Stimulated activated naive CD8-positive, alpha-beta T cell treated with anti-CD3 and anti-CD28 coated beads, Interleukin-15, Interleukin-2, amounts not matched to agents 100 ng/mL and 50 ng/mL, for 24 hours (primary cell): ENCODE measurements around the gene TMEM120B.

Experiments
- H3K27ac Mint-ChIP-seq: one replicate; pipeline ENCODE4 v1.8.0; 2021; ENCODE audit warnings: mild to moderate bottlenecking, mixed read lengths
- H3K27me3 Mint-ChIP-seq: one replicate; pipeline ENCODE4 v1.8.0; 2021; ENCODE audit warnings: mixed read lengths
- H3K36me3 Mint-ChIP-seq: one replicate; pipeline ENCODE4 v1.8.0; 2021; ENCODE audit warnings: low read depth, mixed read lengths
- H3K4me1 Mint-ChIP-seq: one replicate; pipeline ENCODE4 v1.8.0; 2021; ENCODE audit warnings: low read depth, mixed read lengths
- H3K4me3 Mint-ChIP-seq: one replicate; pipeline ENCODE4 v1.8.0; 2021; ENCODE audit warnings: mild to moderate bottlenecking, mixed read lengths
- H3K9me3 Mint-ChIP-seq: one replicate; pipeline ENCODE4 v1.8.0; 2021; ENCODE audit warnings: mixed read lengths

Gene TMEM120B

DNA sequence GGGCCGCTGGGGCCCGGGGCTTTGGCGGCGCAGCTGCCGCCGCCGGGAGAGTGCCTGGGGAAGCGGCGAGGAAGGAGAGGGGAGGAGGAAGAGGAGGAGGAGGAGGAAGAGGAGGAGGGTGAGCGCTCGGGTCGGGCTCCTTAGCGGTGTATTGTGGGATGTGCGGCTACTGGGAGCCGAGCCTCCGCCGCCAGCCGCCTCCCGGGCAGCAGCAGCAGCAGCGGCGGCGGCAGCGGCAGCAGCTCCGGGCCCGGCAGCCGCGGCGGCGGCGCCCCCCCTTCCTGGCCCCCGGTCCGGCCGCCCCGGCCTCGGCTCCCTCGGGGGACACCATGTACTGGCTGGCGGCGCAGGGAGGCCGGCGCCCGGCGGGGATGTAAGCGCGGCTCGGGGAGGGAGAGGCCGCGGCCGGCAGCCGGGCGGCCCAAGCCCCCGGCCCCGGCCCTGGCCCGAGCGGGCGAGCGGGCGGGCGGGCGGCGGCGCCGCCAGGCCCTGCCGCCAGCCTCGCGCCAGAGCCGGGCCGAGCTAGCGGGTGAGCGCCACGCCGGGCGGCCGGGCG lies 91.4 kb downstream of the TMEM120B start, which contains the start of gene SETD1B:
TSS of gene SETD1B (plus strand) at position 149 of the 556 bp plus-strand sequence. CDS start 729 bp downstream, outside the sequence.
- Mint-ChIP-seq H3K27ac (peak within 1 kb of the TSS; percentile 98), H3K27me3 (no peaks in the 10 kb centered on the region), H3K4me3 (peak within 1 kb of the TSS; percentile 90), H3K4me1 (peaks cover 36% of the 10 kb centered on the region), H3K36me3 (peaks cover 23% of the 10 kb centered on the region), H3K9me3 (no peaks in the 10 kb centered on the region)

GRCh38 chr12:121804417-121805111 lies 92.0 kb downstream of the TMEM120B start:
- Mint-ChIP-seq H3K36me3 (peaks cover 26% of the 10 kb centered on the region), H3K4me3 (peak overlapping the region; percentile 90), H3K27ac (peak overlapping the region; percentile 93), H3K9me3 (no peaks in the 10 kb centered on the region), H3K4me1 (peaks cover 31% of the 10 kb centered on the region), H3K27me3 (no peaks in the 10 kb centered on the region)

- Mint-ChIP-seq H3K36me3 (peaks cover 28% of the 10 kb centered on the region), H3K27ac (peak overlapping the region; percentile 90), H3K9me3 (no peaks in the 10 kb centered on the region), H3K4me3 (peak overlapping the region; percentile 90), H3K27me3 (no peaks in the 10 kb centered on the region), H3K4me1 (peaks cover 31% of the 10 kb centered on the region)
These were observed 92.8 kb downstream of the TMEM120B start for GRCh38 chr12:121805171-121806008.

DNA sequence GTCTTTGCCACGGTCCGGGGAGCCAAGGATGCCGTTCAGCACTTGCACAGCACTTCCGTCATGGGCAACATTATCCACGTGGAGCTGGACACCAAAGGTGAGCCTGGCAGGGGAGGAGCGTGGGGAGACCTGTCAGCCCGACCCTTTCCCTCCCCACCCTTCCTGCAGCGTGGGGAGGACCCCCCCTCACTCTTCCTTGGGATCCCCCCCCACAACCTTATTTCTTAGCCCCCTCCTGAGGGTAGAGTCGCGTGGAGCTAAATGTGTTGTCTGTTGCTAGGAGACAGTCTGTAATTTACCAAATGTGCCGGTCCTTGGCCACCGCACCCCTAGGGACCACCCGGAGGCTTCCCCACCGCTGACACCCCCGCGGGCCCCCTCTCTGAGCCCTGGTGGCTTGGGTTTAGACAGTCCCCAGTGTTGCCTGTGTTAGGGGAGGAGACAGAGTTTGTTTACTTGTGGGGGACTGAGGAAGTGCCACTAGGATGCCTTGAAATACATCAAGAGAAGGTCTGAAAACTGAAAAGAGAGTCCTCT lies 93.5 kb downstream of the TMEM120B start:
- H3K27ac Mint-ChIP-seq: peak overlapping the region; percentile 90
- H3K27me3 Mint-ChIP-seq: no peaks in the 10 kb centered on the region
- no peaks in the 10 kb centered on the region for H3K9me3 Mint-ChIP-seq
- peak overlapping the region; percentile 90 for H3K4me3 Mint-ChIP-seq
- peaks cover 36% of the 10 kb centered on the region for H3K4me1 Mint-ChIP-seq
- H3K36me3 Mint-ChIP-seq: peaks cover 34% of the 10 kb centered on the region

DNA sequence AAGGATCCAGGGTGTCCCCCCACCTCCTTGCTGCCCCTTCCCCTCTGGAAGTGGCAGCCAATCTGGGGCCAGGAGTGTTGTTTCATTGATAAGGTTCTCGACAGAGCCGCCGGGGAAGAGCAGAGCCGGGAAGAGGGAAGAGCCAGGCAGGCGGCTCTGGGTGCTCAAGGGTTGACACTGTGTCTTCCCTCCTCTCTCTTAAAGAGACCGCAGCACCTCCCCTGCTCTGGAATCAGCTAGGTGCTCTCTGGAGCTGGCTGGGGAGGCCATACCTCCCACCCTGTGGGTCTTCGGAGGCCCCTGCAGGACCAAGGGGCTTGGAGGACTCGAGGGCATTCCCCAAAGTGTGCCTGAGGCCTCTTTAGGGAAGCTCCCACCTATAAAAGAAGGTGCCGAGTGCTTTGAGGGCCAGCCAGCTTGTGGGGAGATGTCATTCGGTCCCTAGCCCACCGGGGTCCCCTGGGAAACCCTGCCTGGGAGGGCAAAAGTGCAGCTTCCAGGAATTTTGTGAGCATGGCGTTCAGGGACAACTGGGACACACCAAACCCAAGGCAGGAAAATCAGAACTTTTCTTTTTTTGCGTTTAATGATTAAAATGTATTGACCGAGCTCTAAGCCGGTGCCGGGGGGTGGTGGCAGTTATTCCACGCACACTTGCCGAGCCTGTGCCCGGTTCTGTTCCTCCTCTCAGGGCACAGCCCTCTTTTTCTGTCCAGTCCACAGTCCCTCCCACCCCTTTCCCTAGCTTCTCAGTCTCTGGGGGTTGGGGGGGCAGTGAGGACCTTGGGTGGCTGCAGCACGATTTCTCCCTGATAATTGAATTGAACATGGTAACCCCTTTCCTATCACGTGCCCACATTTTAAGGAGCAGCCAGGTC lies 94.2 kb downstream of the TMEM120B start:
- Mint-ChIP-seq H3K4me3 (peak overlapping the region; percentile 90), H3K36me3 (peaks cover 28% of the 10 kb centered on the region), H3K27me3 (no peaks in the 10 kb centered on the region), H3K9me3 (no peaks in the 10 kb centered on the region), H3K27ac (peak overlapping the region; percentile 90), H3K4me1 (peaks cover 37% of the 10 kb centered on the region)

DNA sequence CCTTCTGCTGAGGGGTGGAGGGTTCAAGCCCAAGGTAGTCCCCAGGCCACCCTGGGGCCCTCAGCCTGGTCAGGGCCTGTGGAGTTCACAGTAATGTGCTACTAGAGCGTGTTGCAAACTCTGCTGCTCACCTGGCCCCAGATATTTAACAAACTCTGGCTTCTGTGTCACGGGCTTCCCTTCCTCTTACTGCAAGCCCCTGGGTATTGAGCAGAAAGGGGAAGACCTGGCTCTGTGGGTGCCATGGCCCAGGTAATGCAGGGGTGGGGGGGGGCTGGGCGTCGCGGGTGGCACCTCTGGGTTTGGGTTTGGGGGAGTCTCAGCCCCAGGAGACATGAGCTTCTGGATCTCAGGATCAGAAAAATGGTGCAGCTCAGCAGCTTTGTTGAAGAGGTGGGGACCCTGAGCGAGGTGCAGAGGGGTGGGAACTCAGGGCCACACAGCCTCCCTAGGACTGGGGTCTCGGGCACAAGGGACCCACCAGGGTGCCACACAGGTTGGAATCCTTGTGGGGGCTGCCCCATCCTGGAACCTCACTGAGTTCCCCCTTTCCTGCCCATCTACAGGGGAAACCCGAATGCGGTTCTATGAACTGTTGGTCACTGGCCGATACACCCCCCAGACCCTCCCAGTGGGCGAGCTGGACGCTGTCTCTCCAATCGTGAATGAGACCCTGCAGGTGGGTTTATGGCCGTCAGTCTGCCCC lies 95.2 kb downstream of the TMEM120B start:
- no peak overlapping the region for H3K27ac Mint-ChIP-seq
- H3K36me3 Mint-ChIP-seq: peaks cover 28% of the 10 kb centered on the region
- no peaks in the 10 kb centered on the region for H3K9me3 Mint-ChIP-seq
- peak overlapping the region; percentile 90 for H3K4me3 Mint-ChIP-seq
- peaks cover 39% of the 10 kb centered on the region for H3K4me1 Mint-ChIP-seq
- H3K27me3 Mint-ChIP-seq: no peaks in the 10 kb centered on the region

- no peak overlapping the region for H3K27ac Mint-ChIP-seq
- H3K27me3 Mint-ChIP-seq: no peaks in the 10 kb centered on the region
- peaks cover 35% of the 10 kb centered on the region for H3K36me3 Mint-ChIP-seq
- H3K9me3 Mint-ChIP-seq: no peaks in the 10 kb centered on the region
- peaks cover 44% of the 10 kb centered on the region for H3K4me1 Mint-ChIP-seq
- no peak overlapping the region for H3K4me3 Mint-ChIP-seq
These were observed 96.1 kb downstream of the TMEM120B start for GRCh38 chr12:121808623-121809022.

DNA sequence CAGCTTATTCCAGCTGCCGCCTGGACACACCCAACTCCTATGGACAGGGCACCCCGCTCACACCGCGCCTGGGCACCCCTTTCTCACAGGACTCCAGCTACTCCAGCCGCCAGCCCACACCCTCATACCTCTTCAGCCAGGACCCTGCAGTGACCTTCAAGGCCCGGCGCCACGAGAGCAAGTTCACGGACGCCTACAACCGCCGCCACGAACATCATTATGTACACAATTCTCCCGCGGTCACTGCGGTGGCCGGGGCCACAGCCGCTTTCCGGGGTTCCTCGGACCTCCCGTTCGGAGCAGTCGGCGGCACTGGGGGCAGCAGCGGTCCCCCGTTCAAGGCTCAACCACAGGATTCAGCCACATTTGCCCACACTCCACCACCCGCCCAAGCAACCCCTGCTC lies 97.2 kb downstream of the TMEM120B start:
- peaks cover 47% of the 10 kb centered on the region for H3K4me1 Mint-ChIP-seq
- no peak overlapping the region for H3K4me3 Mint-ChIP-seq
- peaks cover 37% of the 10 kb centered on the region for H3K36me3 Mint-ChIP-seq
- no peaks in the 10 kb centered on the region for H3K9me3 Mint-ChIP-seq
- no peaks in the 10 kb centered on the region for H3K27me3 Mint-ChIP-seq
- H3K27ac Mint-ChIP-seq: no peak overlapping the region

GRCh38 chr12:121810234-121810817 lies 97.8 kb downstream of the TMEM120B start:
- H3K4me3 Mint-ChIP-seq: peak overlapping the region; percentile 84
- no peak overlapping the region for H3K27ac Mint-ChIP-seq
- no peaks in the 10 kb centered on the region for H3K27me3 Mint-ChIP-seq
- H3K4me1 Mint-ChIP-seq: peaks cover 47% of the 10 kb centered on the region
- no peaks in the 10 kb centered on the region for H3K9me3 Mint-ChIP-seq
- H3K36me3 Mint-ChIP-seq: peaks cover 39% of the 10 kb centered on the region

GRCh38 chr12:121810833-121811433 lies 98.4 kb downstream of the TMEM120B start:
- peaks cover 38% of the 10 kb centered on the region for H3K36me3 Mint-ChIP-seq
- peak overlapping the region; percentile 81 for H3K27ac Mint-ChIP-seq
- no peaks in the 10 kb centered on the region for H3K27me3 Mint-ChIP-seq
- peak overlapping the region; percentile 84 for H3K4me3 Mint-ChIP-seq
- H3K4me1 Mint-ChIP-seq: peaks cover 44% of the 10 kb centered on the region
- H3K9me3 Mint-ChIP-seq: no peaks in the 10 kb centered on the region

DNA sequence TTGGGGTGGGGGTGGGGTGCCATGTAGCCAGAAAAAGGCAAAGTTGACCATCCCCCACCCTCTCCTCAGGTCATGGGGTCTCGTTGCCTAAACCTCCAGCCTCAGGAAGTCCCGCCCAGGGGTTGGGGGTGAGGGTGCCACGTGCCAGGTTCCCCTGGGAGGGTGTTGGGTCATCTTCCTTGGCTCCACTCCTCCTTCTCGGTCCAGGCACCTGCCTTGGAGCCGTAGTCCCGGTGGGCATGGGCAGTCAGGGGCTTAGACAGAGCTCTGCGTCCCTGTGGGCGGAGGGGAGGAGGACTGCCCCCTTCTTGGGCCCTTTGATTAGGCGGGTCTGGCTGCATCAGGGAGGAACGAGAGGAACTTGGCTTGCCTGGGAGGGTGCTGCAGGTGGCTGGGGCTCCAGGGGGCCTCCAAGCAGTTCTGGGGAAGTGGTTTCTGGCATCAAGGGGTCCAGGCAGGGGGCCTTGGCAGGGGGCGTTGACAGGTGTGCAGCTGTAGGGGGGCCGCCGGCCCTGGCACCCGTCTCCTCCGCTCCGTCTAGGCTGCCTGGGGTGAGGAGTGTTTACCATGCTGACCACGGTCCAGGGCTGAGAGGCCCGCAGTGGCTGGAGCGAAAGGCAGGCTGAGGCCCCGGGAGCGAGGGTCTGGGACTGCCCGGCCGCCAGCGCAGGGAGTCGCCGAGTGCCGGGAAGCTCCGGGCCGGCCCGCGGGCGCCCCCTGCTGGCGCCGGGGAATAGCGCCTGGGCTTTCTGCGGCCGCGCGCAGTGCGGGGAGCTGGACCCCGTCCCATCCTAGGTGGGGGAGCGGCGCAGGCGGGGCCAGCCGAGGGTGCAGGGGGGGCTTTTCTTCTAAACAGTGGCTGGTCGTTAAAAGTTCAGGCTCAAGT lies 99.1 kb downstream of the TMEM120B start:
- no peaks in the 10 kb centered on the region for H3K9me3 Mint-ChIP-seq
- H3K4me1 Mint-ChIP-seq: peaks cover 36% of the 10 kb centered on the region
- H3K27me3 Mint-ChIP-seq: no peaks in the 10 kb centered on the region
- peak overlapping the region; percentile 81 for H3K27ac Mint-ChIP-seq
- H3K36me3 Mint-ChIP-seq: peaks cover 38% of the 10 kb centered on the region
- H3K4me3 Mint-ChIP-seq: peak overlapping the region; percentile 84

DNA sequence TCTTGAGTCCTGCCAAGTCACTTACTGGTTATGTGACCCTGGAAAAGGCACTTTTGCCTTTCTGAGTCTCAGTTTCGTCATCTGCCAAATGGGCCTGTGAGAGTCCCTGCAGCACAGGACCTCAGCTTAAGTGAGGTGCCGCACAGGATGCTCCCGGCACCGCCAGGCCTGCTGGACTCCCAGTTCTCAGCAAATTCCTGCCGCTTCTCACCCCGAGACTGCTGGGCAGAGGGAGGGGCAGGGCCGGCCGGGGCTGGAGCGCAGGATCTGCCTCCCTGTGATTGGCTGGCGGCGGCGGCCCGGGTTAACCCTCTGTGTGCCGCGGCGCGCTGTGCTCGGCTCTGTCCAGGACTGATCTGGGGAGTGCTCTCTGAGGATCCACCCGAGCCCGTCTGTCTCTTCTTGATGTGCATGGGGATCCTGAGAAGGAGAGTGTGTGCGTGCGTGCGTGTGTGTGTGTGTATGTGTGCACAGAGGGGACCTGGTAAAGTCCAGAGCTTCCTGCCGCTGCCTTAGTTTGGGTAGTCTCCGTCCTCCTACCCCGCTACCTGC lies 99.8 kb downstream of the TMEM120B start:
- H3K36me3 Mint-ChIP-seq: peaks cover 40% of the 10 kb centered on the region
- H3K4me3 Mint-ChIP-seq: peak overlapping the region; percentile 84
- H3K27ac Mint-ChIP-seq: peak overlapping the region; percentile 26
- peaks cover 29% of the 10 kb centered on the region for H3K4me1 Mint-ChIP-seq
- no peaks in the 10 kb centered on the region for H3K9me3 Mint-ChIP-seq
- no peaks in the 10 kb centered on the region for H3K27me3 Mint-ChIP-seq
